Endothelial cell of umbilical vein (primary cell): Measurements from ENCODE around the gene SPOUT1.

Source experiments
- EZH2 ChIP-seq: IDR thresholded peaks from 2 replicates; pipeline ENCODE4 v1.6.1; 2012; ENCODE audit warnings: borderline replicate concordance, low read depth, mild to moderate bottlenecking, moderate library complexity, low read length, inconsistent platforms; ENCODE audit not compliant: severe bottlenecking
- FOS ChIP-seq: IDR thresholded peaks from 2 replicates; pipeline ENCODE4 v1.6.1; 2011; ENCODE audit warnings: mild to moderate bottlenecking, low read length, moderate library complexity, borderline replicate concordance; ENCODE audit not compliant: insufficient read depth
- GATA2 ChIP-seq: IDR thresholded peaks from 2 replicates; pipeline ENCODE4 v1.7.0; 2011; ENCODE audit warnings: low read depth, mild to moderate bottlenecking, moderate library complexity, mixed read lengths, low read length; ENCODE audit not compliant: insufficient read length, insufficient read depth
- JUN ChIP-seq: IDR thresholded peaks from 2 replicates; pipeline ENCODE4 v1.6.1; 2011; ENCODE audit warnings: borderline replicate concordance, low read depth; ENCODE audit not compliant: insufficient read length, insufficient read depth
- MAX ChIP-seq: IDR thresholded peaks from 2 replicates; pipeline ENCODE4 v1.6.1; 2011; ENCODE audit not compliant: insufficient read depth, insufficient read length
- MYC ChIP-seq: IDR thresholded peaks from one replicate; pipeline ENCODE4 v1.6.1; 2011; ENCODE audit warnings: mild to moderate bottlenecking, low read depth, low read length
- POLR2A ChIP-seq: IDR thresholded peaks from 2 replicates; pipeline ENCODE4 v1.6.1; 2012; ENCODE audit warnings: low read depth, mild to moderate bottlenecking, control low read depth, low read length
- POLR2AphosphoS5 ChIP-seq: IDR thresholded peaks from 2 replicates; pipeline ENCODE4 v1.6.1; 2012; ENCODE audit warnings: low read depth, mild to moderate bottlenecking, control low read depth, low read length, moderate library complexity; ENCODE audit not compliant: insufficient read depth
- TF ChIP-seq, protein P1 (sequence below), 2 donors: IDR thresholded peaks; 1 replicate in 1 of 2; 2 replicates in 1 of 2; pipeline ENCODE4 v1.5.1; 2011; ENCODE audit warnings: low read length in 2 of 2, mild to moderate bottlenecking in 2 of 2, moderate library complexity in 2 of 2, control low read depth in 1 of 2, inconsistent platforms in 1 of 2, low read depth in 1 of 2; ENCODE audit not compliant: insufficient read depth in 1 of 2; ENCODE audit errors: extremely low read depth in 1 of 2

DNA sequence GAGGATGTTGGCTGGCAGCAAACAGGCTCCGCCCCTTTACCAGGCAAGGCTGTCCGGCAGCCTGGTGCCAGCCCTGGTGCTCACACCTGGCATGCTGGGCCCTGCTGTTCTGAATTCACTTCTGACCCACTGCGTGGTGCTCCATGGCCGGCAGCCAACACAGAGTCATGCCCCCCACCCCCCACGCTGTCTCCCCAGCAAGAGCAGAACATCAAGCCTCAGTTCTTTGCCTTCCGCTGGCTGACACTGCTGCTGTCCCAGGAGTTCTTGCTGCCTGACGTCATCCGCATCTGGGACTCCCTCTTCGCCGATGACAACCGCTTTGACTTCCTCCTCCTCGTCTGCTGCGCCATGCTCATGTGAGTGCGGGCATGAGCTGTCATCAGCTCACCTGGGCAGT lies 23.9 kb downstream of the SPOUT1 start:
- TF ChIP-seq, protein P1, sequence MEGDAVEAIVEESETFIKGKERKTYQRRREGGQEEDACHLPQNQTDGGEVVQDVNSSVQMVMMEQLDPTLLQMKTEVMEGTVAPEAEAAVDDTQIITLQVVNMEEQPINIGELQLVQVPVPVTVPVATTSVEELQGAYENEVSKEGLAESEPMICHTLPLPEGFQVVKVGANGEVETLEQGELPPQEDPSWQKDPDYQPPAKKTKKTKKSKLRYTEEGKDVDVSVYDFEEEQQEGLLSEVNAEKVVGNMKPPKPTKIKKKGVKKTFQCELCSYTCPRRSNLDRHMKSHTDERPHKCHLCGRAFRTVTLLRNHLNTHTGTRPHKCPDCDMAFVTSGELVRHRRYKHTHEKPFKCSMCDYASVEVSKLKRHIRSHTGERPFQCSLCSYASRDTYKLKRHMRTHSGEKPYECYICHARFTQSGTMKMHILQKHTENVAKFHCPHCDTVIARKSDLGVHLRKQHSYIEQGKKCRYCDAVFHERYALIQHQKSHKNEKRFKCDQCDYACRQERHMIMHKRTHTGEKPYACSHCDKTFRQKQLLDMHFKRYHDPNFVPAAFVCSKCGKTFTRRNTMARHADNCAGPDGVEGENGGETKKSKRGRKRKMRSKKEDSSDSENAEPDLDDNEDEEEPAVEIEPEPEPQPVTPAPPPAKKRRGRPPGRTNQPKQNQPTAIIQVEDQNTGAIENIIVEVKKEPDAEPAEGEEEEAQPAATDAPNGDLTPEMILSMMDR (IDR thresholded peaks at IDR 0.05; ENCODE audit: extremely low read depth in 1 of 2, insufficient read depth in 1 of 2, low read depth in 1 of 2, low read length in 2 of 2) = no peak
- TF ChIP-seq MAX (no peak), POLR2AphosphoS5 (no peak), POLR2A (no peak), FOS (no peak), EZH2 (no peak), JUN (no peak), GATA2 (no peak), MYC (no peak)
